ENCODE data around the gene SDK1. TPM values are rescaled to one million over a fixed set of nuclear protein-coding genes. Genes with fewer than 3 reads are reported as not detected.

SDK1 gene
- total RNA-seq, 1 donor from 2014 or later, result 0.08 TPM

- intact Hi-C loops (cut with micrococcal nuclease), result no loop called here
- Mint-ChIP-seq H3K27ac (no peak overlapping the region), H3K36me3 (ENCODE audit: low read depth) (no peaks in the 10 kb centered on the region), H3K4me3 (no peak overlapping the region), H3K9me3 (peaks cover 4% of the 10 kb centered on the region), H3K27me3 (ENCODE audit: insufficient read depth) (no peaks in the 10 kb centered on the region), H3K4me1 (ENCODE audit: low read depth) (no peaks in the 10 kb centered on the region)
- DNase-seq (ENCODE audit: low spot score), result no peak
Observed at GRCh38 chr7:4013793-4014192, 712.7 kb downstream of the SDK1 start.

GRCh38 chr7:4014346-4015050 lies 713.4 kb downstream of the SDK1 start:
- intact Hi-C loops (cut with micrococcal nuclease), result no loop called here
- H3K9me3 Mint-ChIP-seq, result peaks cover 8% of the 10 kb centered on the region
- no peaks in the 10 kb centered on the region for H3K36me3 Mint-ChIP-seq (ENCODE audit: low read depth)
- H3K27ac Mint-ChIP-seq, result no peak overlapping the region
- no peaks in the 10 kb centered on the region for H3K4me1 Mint-ChIP-seq (ENCODE audit: low read depth)
- no peaks in the 10 kb centered on the region for H3K27me3 Mint-ChIP-seq (ENCODE audit: insufficient read depth)
- H3K4me3 Mint-ChIP-seq, result no peak overlapping the region
- DNase-seq (ENCODE audit: low spot score), result no peak

GRCh38 chr7:4015371-4015770 lies 714.3 kb downstream of the SDK1 start:
- no peak overlapping the region for H3K27ac Mint-ChIP-seq
- no peaks in the 10 kb centered on the region for H3K4me1 Mint-ChIP-seq (ENCODE audit: low read depth)
- no peak for DNase-seq (ENCODE audit: low spot score)
- H3K4me3 Mint-ChIP-seq, result no peak overlapping the region
- intact Hi-C loops (cut with micrococcal nuclease), result no loop called here
- H3K36me3 Mint-ChIP-seq (ENCODE audit: low read depth), result no peaks in the 10 kb centered on the region
- H3K9me3 Mint-ChIP-seq, result peaks cover 12% of the 10 kb centered on the region
- no peaks in the 10 kb centered on the region for H3K27me3 Mint-ChIP-seq (ENCODE audit: insufficient read depth)

- Mint-ChIP-seq H3K36me3 (ENCODE audit: low read depth) (no peaks in the 10 kb centered on the region), H3K27ac (no peak overlapping the region), H3K9me3 (peaks cover 12% of the 10 kb centered on the region), H3K4me1 (ENCODE audit: low read depth) (no peaks in the 10 kb centered on the region), H3K4me3 (no peak overlapping the region), H3K27me3 (ENCODE audit: insufficient read depth) (no peaks in the 10 kb centered on the region)
- intact Hi-C loops (cut with micrococcal nuclease), result no loop called here
- no peak for DNase-seq (ENCODE audit: low spot score)
Observed at GRCh38 chr7:4015996-4016395, 714.9 kb downstream of the SDK1 start.

GRCh38 chr7:4017081-4017480 lies 716.0 kb downstream of the SDK1 start:
- peaks cover 12% of the 10 kb centered on the region for H3K9me3 Mint-ChIP-seq
- no peak overlapping the region for H3K27ac Mint-ChIP-seq
- no peaks in the 10 kb centered on the region for H3K36me3 Mint-ChIP-seq (ENCODE audit: low read depth)
- H3K4me1 Mint-ChIP-seq (ENCODE audit: low read depth), result no peaks in the 10 kb centered on the region
- intact Hi-C loops (cut with micrococcal nuclease), result no loop called here
- no peak for DNase-seq (ENCODE audit: low spot score)
- H3K4me3 Mint-ChIP-seq, result no peak overlapping the region
- H3K27me3 Mint-ChIP-seq (ENCODE audit: insufficient read depth), result no peaks in the 10 kb centered on the region

- Mint-ChIP-seq H3K27me3 (ENCODE audit: insufficient read depth) (no peaks in the 10 kb centered on the region), H3K9me3 (peaks cover 12% of the 10 kb centered on the region), H3K27ac (no peak overlapping the region), H3K4me1 (ENCODE audit: low read depth) (no peaks in the 10 kb centered on the region), H3K36me3 (ENCODE audit: low read depth) (no peaks in the 10 kb centered on the region), H3K4me3 (no peak overlapping the region)
- DNase-seq (ENCODE audit: low spot score), result no peak
- intact Hi-C loops (cut with micrococcal nuclease), result no loop called here
Observed at GRCh38 chr7:4017785-4018184, 716.7 kb downstream of the SDK1 start.

- H3K4me1 Mint-ChIP-seq (ENCODE audit: low read depth), result no peaks in the 10 kb centered on the region
- H3K27me3 Mint-ChIP-seq (ENCODE audit: insufficient read depth), result no peaks in the 10 kb centered on the region
- intact Hi-C loops (cut with micrococcal nuclease), result no loop called here
- peaks cover 12% of the 10 kb centered on the region for H3K9me3 Mint-ChIP-seq
- H3K36me3 Mint-ChIP-seq (ENCODE audit: low read depth), result no peaks in the 10 kb centered on the region
- no peak overlapping the region for H3K27ac Mint-ChIP-seq
- DNase-seq (ENCODE audit: low spot score), result no peak
- no peak overlapping the region for H3K4me3 Mint-ChIP-seq
Observed at GRCh38 chr7:4018601-4019316, 717.7 kb downstream of the SDK1 start.

GRCh38 chr7:4020086-4020485 lies 719.0 kb downstream of the SDK1 start:
- Mint-ChIP-seq H3K36me3 (ENCODE audit: low read depth) (no peaks in the 10 kb centered on the region), H3K9me3 (peaks cover 12% of the 10 kb centered on the region), H3K4me3 (no peak overlapping the region), H3K4me1 (ENCODE audit: low read depth) (no peaks in the 10 kb centered on the region), H3K27ac (no peak overlapping the region), H3K27me3 (ENCODE audit: insufficient read depth) (no peaks in the 10 kb centered on the region)
- intact Hi-C loops (cut with micrococcal nuclease), result no loop called here
- no peak for DNase-seq (ENCODE audit: low spot score)

- Mint-ChIP-seq H3K27ac (no peak overlapping the region), H3K27me3 (ENCODE audit: insufficient read depth) (no peaks in the 10 kb centered on the region), H3K36me3 (ENCODE audit: low read depth) (no peaks in the 10 kb centered on the region), H3K9me3 (peaks cover 12% of the 10 kb centered on the region), H3K4me3 (no peak overlapping the region), H3K4me1 (ENCODE audit: low read depth) (no peaks in the 10 kb centered on the region)
- DNase-seq (ENCODE audit: low spot score), result no peak
- intact Hi-C loops (cut with micrococcal nuclease), result no loop called here
Observed at GRCh38 chr7:4021413-4021812, 720.4 kb downstream of the SDK1 start.

- peaks cover 12% of the 10 kb centered on the region for H3K9me3 Mint-ChIP-seq
- no peak overlapping the region for H3K27ac Mint-ChIP-seq
- intact Hi-C loops (cut with micrococcal nuclease), result no loop called here
- DNase-seq (ENCODE audit: low spot score), result no peak
- no peaks in the 10 kb centered on the region for H3K4me1 Mint-ChIP-seq (ENCODE audit: low read depth)
- no peak overlapping the region for H3K4me3 Mint-ChIP-seq
- no peaks in the 10 kb centered on the region for H3K36me3 Mint-ChIP-seq (ENCODE audit: low read depth)
- no peaks in the 10 kb centered on the region for H3K27me3 Mint-ChIP-seq (ENCODE audit: insufficient read depth)
Observed at GRCh38 chr7:4022265-4022664, 721.2 kb downstream of the SDK1 start.

GRCh38 chr7:4023502-4023901 lies 722.5 kb downstream of the SDK1 start:
- DNase-seq (ENCODE audit: low spot score), result no peak
- peaks cover 11% of the 10 kb centered on the region for H3K9me3 Mint-ChIP-seq
- H3K4me3 Mint-ChIP-seq, result no peak overlapping the region
- intact Hi-C loops (cut with micrococcal nuclease), result no loop called here
- H3K27me3 Mint-ChIP-seq (ENCODE audit: insufficient read depth), result no peaks in the 10 kb centered on the region
- H3K27ac Mint-ChIP-seq, result no peak overlapping the region
- H3K4me1 Mint-ChIP-seq (ENCODE audit: low read depth), result no peaks in the 10 kb centered on the region
- H3K36me3 Mint-ChIP-seq (ENCODE audit: low read depth), result no peaks in the 10 kb centered on the region

GRCh38 chr7:4024133-4024532 lies 723.1 kb downstream of the SDK1 start:
- Mint-ChIP-seq H3K4me3 (no peak overlapping the region), H3K9me3 (peaks cover 7% of the 10 kb centered on the region), H3K4me1 (ENCODE audit: low read depth) (no peaks in the 10 kb centered on the region), H3K27me3 (ENCODE audit: insufficient read depth) (no peaks in the 10 kb centered on the region), H3K36me3 (ENCODE audit: low read depth) (no peaks in the 10 kb centered on the region), H3K27ac (no peak overlapping the region)
- no peak for DNase-seq (ENCODE audit: low spot score)
- intact Hi-C loops (cut with micrococcal nuclease), result no loop called here

GRCh38 chr7:4024806-4025205 lies 723.8 kb downstream of the SDK1 start:
- Mint-ChIP-seq H3K9me3 (peaks cover under 1% of the 10 kb centered on the region), H3K27ac (no peak overlapping the region), H3K27me3 (ENCODE audit: insufficient read depth) (no peaks in the 10 kb centered on the region), H3K36me3 (ENCODE audit: low read depth) (no peaks in the 10 kb centered on the region), H3K4me3 (no peak overlapping the region), H3K4me1 (ENCODE audit: low read depth) (no peaks in the 10 kb centered on the region)
- DNase-seq (ENCODE audit: low spot score), result no peak
- intact Hi-C loops (cut with micrococcal nuclease), result no loop called here

Data from activated T-helper 1 cell treated with anti-CD3 and anti-CD28 coated beads, Interleukin-12 subunit alpha, Interleukin-12 subunit beta, Interleukin-2, Interleukin-4 antibody, amounts not matched to agents 30 ng/mL and 10 ng/mL and 1 ng/mL, durations not matched to agents 14 hours and 24 hours and 36 hours (primary cell).